ENCODE results near the gene RTN4R.
A peak's percentile ranks its signal among the peaks of the same experiment; 100 is the strongest.
"Not testable (repeated sequence)": the region's sequence is repeated elsewhere in the genome, so short reads cannot be mapped to it uniquely, and the experiment has no call there.

RTN4R gene

GRCh38 chr22:20305894-20306645 lies 38.0 kb upstream of the RTN4R start:
- DNase-seq (ENCODE audit: low read depth, low spot score) = no peak

GRCh38 chr22:20305230-20305893 lies 37.2 kb upstream of the RTN4R start:
- not testable (repeated sequence) for DNase-seq (ENCODE audit: low read depth, low spot score)

DNA sequence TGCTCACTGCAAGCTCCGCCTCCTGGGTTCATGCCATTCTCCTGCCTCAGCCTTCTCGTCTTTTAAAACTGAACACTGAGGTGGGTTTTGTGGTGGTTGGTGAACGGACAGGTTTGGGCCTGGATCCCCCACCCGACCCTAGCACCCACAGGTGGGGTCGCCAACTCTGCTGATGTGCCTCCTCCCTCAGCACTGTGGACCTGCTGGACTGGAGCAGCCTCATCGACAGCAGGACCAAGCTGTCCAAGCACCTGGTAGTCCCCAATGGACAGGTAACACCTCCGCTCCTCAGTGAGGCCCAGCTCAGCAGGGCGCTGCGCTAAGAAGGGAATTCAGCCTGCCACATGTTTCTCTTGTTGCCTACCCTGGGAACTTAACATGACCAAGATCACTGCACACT lies 36.5 kb upstream of the RTN4R start:
- no peak for DNase-seq (ENCODE audit: low read depth, low spot score)

DNA sequence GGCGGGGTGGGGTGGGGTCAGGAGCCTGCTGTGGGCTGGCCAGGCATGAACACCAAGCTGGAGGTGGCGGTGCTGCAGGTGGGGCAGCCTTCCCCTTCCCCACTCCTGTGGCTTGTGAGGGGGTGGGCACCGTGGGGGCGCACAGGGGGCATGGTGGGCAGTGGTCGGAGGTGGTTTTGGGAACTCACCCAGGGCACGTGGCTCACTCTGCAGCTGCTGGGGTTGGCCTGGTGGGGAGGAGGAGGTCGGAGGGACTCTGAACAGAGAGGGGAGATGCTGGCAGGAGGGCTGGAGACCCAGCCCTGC lies 35.1 kb upstream of the RTN4R start:
- DNase-seq (ENCODE audit: low read depth, low spot score) = not testable (repeated sequence)

- DNase-seq (ENCODE audit: low read depth, low spot score) = peak; percentile 23
These were observed 34.5 kb upstream of the RTN4R start for GRCh38 chr22:20302438-20303228.

- DNase-seq (ENCODE audit: low read depth, low spot score) = no peak
These were observed 31.6 kb upstream of the RTN4R start for GRCh38 chr22:20299746-20300136.

DNA sequence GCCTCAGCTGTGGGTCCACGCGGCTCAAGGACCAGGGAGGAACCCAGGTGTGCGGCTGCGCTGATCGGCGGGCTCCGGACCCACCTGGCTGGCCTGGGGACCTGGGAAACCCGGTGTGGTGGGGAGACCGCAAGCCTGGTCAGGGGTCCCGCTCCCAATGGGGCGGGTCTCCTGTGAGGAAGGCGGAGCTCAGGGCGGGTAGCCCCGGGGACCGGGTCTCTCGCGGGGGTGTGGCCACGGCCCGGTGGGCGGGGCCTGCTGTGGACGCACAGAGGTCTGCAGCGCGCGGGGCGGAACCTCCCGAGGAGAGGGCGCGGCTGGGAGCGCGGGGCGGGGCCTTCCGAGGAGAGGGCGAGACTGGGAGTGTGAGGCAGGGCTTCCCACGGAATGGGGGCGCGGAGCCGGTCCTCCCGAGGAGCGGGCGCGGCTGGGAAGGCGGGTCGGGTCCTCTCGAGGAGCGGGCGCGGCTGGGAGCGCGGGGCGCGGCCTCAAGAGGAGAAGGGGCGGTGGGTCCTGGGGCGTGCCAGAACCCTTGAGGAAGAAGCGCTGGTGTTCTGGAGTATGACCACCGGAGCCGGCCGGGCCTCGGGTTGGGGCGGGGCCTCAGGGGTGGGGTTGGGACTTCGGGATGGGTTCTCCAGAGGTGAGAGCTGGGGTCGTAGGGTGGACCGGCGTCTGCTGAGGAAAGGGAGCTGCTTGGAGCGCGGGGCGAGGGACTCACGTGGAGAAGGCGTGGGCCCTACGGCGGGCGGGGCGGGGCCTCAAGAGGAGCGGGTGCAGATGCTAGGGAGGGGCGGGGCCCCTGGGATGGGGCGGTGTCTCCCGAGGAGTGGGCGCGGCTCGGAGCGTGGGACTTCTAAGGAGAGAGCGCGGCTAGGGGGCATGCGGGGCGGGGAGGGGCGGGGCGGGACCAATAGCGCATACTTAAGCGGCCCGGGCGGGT lies 31.0 kb upstream of the RTN4R start:
- DNase-seq (ENCODE audit: low read depth, low spot score) = peak; percentile 84

DNA sequence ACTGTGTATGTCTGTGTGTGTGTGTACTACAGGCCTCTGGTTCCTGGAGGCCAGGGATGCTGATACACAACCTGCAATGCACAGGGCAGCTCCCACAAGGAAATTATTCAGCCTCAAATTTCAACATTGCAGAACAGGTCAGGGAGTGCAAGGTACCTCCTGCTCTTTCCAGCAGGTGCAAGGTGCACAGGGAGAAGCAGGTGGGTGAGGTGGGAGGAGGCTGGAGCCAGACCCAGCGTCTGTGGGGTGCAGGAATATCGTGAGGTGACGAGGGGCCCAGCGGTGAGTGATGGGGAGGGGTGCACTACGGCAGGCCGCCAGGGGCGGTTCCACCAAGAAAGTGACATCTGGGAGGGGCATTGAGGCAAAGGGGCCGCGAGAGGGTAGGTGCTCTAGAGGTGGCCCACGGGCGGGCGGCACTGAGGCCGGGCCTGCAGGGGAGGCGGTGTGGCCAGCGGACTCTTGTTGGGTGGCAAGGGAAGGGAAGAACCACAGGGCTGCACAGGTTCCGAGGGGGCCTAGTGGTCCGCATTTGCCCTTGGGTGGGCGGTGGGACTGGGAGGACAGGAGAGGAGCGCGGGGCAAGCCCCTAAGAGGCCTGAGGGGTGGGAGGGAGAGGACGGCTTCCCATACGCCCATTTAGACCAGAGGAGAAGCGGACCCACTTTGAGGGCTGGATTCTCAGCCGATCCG lies 30.1 kb upstream of the RTN4R start:
- DNase-seq (ENCODE audit: low read depth, low spot score) = no peak

DNA sequence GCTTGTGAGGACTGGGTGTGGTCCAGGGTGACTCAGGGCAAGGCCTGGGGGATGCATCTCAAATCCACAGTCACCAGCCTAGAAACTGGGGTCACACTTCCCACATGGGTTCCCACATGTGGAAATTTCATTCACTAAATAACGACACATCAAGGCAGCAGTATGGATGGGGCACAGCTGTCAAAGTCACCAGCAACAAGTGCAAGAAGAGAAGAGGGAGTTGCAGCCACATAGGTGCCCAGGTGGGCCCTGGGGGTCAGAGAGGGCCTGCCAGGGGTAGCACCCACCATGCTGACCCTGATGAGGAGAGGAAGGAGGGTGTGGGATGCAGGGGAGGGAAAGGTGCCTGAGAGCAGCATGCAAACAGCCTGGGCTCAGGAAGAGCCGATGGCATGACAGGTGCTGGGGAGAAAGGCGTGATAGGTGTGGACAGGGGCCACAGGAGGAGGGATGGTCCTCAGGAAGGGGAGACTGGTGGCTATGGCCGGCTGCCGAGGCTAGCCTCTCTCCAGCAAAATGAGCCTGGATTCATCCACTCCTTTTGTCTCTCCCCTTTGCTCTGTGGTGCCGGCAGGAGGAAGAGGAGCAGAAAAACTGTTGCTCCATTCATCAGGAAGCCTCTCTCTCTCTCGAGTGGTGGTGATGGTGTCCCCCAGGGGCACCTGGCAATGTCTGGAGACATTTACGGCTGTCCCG lies 29.4 kb upstream of the RTN4R start:
- no peak for DNase-seq (ENCODE audit: low read depth, low spot score)

- no peak for DNase-seq (ENCODE audit: low read depth, low spot score)
These were observed 28.5 kb upstream of the RTN4R start for GRCh38 chr22:20296598-20296997.

DNA sequence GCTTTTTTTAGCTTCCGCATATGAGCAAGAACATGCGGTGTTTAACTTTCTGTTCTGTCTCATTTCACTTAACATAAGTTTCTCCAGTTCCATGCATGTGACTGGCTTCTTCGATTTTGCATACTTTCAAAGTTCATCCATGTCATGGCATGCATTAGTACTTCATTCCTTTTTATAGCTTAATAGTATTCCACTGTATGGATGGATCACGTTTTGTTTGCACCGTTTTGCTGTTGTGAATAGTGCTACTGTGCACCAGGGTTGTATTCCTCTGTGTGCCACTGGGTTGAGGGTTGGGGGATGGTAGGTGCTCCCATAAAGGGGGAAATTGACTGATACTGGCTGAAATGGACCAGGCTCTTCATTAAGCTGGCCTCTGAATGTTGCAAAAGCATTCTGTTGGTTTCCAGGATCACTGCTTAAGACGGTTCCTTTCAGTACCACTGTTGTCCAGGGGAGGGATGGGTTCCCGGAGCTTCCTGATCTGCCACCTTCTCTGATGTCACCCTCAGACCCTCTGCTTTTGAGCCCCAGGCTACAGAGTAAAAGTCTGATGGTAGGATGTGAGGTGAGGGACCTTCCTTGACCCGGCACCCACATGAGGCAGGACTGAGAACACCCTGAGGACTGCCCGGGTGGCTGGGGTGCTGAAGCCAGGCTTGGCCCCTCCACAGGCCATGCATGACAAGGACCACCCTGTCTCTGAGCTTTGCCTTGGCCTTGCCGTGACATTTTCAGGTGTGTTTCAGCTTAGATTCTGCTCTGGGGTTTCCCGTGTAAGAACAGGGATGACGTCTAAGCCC lies 27.3 kb upstream of the RTN4R start:
- no peak for DNase-seq (ENCODE audit: low read depth, low spot score)

- DNase-seq (ENCODE audit: low read depth, low spot score) = no peak
These were observed 24.6 kb upstream of the RTN4R start for GRCh38 chr22:20292673-20293232.

DNA sequence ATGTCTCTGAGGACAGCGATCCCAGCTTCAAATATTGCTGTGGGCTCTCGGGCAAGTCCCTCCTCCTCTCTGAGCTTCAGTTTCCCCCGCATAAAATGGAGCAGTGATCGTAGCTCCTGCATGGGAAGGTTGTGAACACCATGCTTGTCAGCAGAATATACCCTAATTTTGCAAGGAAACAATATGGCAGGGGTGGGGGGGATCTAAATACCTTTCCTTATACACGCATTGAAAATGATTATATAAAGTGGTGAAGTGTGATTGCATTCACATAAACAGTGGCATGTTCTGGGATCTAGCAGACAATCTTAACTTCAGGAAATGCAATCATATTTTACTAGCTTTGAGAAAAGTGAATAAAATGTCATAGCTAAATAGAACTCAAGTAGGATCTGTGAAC lies 24.0 kb upstream of the RTN4R start:
- DNase-seq (ENCODE audit: low read depth, low spot score) = no peak

DNA sequence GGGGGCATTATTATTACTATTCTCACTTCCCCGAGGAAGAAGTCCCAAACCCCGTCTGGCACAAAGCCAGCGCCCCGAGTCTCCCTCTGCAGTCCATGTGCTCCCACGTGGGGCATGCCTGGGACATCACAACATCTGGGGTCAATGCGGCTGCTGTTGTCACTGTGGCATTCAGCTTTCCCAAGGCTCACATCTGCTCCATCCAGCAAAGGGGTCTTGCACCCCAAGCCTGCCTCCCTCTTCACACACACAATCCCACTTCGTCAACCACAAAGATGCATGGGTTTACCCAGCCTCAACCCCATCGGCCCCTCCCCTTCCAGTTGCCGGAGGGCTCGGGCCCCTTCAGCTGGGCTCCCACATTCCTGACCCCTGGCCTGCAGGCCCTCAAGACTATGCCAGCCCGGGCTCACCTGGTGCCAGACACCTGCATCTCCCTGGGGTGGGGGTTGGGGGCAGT lies 23.5 kb upstream of the RTN4R start:
- DNase-seq (ENCODE audit: low read depth, low spot score) = no peak

DNA sequence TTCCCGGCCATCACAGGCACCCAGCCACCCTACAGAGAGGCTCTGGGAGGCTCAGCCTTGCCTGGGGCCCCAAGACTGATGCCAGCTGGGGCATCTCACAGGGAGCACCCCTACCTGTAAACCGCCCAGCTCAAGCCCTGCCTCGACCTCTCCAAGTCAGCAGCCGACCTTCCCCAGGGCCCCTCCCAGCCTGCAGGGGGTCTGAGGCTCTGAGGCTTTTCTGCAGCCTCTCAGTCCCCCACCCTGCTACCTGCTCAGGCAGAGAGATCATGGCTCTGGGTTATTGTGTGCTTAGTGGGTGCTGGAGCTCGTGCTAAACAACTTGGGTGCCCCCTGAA lies 23.1 kb upstream of the RTN4R start:
- no peak for DNase-seq (ENCODE audit: low read depth, low spot score)

DNA sequence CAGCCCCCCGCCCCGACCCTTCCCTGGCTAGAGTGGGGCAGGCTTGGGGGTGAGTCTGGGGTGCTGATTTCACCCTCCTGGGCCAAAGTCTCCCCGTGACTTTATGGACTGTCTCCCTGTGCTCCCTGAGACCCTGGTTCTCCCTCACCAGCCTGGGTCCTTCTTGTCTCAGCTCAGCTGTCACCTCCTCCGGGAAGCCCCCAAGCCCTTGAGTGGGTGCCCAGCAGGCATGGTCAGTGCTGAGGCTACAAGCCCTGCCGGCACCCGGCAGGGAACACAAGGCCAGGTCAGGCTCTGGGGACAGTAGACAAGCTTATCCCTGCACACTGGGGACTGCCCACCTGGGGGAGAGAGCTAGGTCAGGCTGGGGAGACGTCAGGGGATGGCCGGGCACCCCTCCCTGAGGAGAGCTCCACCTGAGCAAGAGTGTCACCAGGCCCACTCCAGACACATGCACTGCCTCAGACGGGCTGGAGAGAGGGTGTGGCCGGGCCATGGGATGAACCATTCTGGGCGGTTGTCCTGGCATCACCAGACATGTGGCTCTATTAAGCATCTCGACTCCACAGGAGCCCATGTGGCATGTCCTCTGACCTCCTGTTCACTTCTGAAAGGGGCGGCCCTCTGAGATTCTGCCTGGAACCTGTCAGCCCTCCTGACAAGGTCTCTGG lies 22.6 kb upstream of the RTN4R start:
- DNase-seq (ENCODE audit: low read depth, low spot score) = no peak

- DNase-seq (ENCODE audit: low read depth, low spot score) = no peak
These were observed 21.9 kb upstream of the RTN4R start for GRCh38 chr22:20290045-20290392.

- DNase-seq (ENCODE audit: low read depth, low spot score) = not testable (repeated sequence)
These were observed 21.3 kb upstream of the RTN4R start for GRCh38 chr22:20289182-20290044.

All from ELF-1 (cell line).